Ammon's horn (tissue), 1 donor: ENCODE measurements around the gene DBP.
"Not testable (repeated sequence)": the region's sequence is repeated elsewhere in the genome, so short reads cannot be mapped to it uniquely, and the experiment has no call there.

ENCODE experiments used
- DNase-seq: peaks from one replicate; pipeline ENCODE4 v3.0.0-alpha.2; 2016; ENCODE audit warnings: low spot score

The DBP gene

GRCh38 chr19:48636859-48637448, at the start of gene DBP:
Gene DBP (minus strand): TSS chr19:48637379. CDS start chr19:48636994, 385 bp downstream.
- DNase-seq, result peak; percentile 65

- not testable (repeated sequence) for DNase-seq
These were observed 49.5 kb upstream of the DBP start for GRCh38 chr19:48686637-48687036.

- DNase-seq, result peak; percentile 42
These were observed 48.9 kb upstream of the DBP start for GRCh38 chr19:48686088-48686487.

- DNase-seq, result no peak
These were observed 48.4 kb upstream of the DBP start for GRCh38 chr19:48685583-48685982.

GRCh38 chr19:48683349-48683748, 46.2 kb upstream of the DBP start:
- peak; percentile 82 for DNase-seq

- DNase-seq, result peak; percentile 76
These were observed 43.9 kb upstream of the DBP start for GRCh38 chr19:48681127-48681470.

GRCh38 chr19:48680436-48681126, 43.4 kb upstream of the DBP start:
- DNase-seq, result no peak

GRCh38 chr19:48680006-48680405, 42.8 kb upstream of the DBP start:
- DNase-seq, result not testable (repeated sequence)

GRCh38 chr19:48678201-48678600, 41.0 kb upstream of the DBP start:
- DNase-seq, result no peak

- DNase-seq, result no peak
These were observed 39.7 kb upstream of the DBP start for GRCh38 chr19:48676887-48677286.

GRCh38 chr19:48676487-48676886, 39.3 kb upstream of the DBP start:
- no peak for DNase-seq

- DNase-seq, result peak; percentile 94
These were observed 38.0 kb upstream of the DBP start for GRCh38 chr19:48674921-48675824.

GRCh38 chr19:48674216-48674809, 37.1 kb upstream of the DBP start:
- no peak for DNase-seq

- DNase-seq, result no peak
These were observed 36.4 kb upstream of the DBP start for GRCh38 chr19:48673436-48674100.

GRCh38 chr19:48672994-48673393, 35.8 kb upstream of the DBP start, which contains the start of gene NTN5:
Gene NTN5 (minus strand): TSS chr19:48673017. CDS start chr19:48670986, 2,031 bp downstream.
- no peak for DNase-seq

- DNase-seq, result no peak
These were observed 34.3 kb upstream of the DBP start for GRCh38 chr19:48671446-48671995.

- DNase-seq, result no peak
These were observed 33.7 kb upstream of the DBP start for GRCh38 chr19:48670699-48671445.

GRCh38 chr19:48669903-48670668, 32.9 kb upstream of the DBP start:
- no peak for DNase-seq

- DNase-seq, result no peak
These were observed 31.6 kb upstream of the DBP start for GRCh38 chr19:48668761-48669160.

GRCh38 chr19:48668332-48668731, 31.2 kb upstream of the DBP start:
- no peak for DNase-seq
